Activated T-helper 1 cell treated with anti-CD3 and anti-CD28 coated beads, Interleukin-2, amount 50 U/mL, for 16 hours (primary cell): ENCODE results near the gene DIP2C.

Source experiments
- DNase-seq, 2 donors: peaks; one replicate each; pipeline ENCODE4 v3.0.0-alpha.2; 2020; ENCODE audit warnings: low read depth in 1 of 2, low spot score in 1 of 2

Gene DIP2C

DNA sequence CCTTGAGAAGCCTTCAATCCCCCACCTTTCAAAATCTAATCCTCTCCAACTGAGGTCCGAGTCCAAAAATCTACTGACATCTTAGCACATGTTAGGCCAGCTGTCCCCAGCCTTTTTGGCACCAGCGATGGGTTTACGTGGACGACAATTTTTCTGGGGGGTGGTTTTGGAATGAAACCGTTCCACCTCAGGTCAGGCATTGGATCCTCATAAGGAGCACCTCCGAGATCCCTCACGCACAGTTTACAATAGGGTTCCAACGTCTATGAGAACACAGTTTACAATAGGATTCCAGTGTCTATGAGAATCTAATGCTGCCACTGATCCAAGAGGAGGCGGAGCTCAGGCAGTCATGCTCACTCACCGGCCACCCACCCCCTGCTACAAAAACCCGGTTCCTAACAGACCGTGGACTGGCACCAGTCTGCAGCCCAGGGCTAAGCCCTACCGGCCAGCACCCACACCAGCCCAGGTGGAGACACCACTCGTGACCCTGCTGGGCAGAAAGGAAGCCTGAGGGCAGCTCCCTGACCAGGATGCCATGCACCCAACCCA lies 107.6 kb downstream of the DIP2C start:
- no peak for DNase-seq

DNA sequence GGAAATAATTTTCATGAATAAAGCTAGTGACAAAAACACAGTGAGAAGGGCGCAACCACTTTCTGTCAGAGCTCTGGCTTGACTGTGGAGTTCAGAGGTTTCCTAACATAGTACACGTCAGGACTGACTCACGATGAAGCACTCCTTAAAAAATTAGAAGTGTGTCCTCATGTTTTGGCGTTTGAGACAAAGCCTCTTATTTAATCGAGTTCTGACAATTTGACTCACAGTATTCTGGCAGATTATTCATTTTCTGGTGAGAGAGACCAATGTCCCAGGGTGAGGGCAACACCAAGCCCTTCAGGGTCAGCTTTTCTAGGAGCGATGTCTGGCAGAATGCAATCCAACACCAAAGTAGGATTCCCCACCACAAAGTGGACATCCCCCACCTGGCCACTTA lies 108.7 kb downstream of the DIP2C start:
- DNase-seq = no peak

- DNase-seq = no peak
Measured at GRCh38 chr10:576130-576465, 113.4 kb downstream of the DIP2C start.

GRCh38 chr10:575402-576129 lies 113.9 kb downstream of the DIP2C start:
- DNase-seq = no peak

- DNase-seq = no peak
Measured at GRCh38 chr10:572696-573095, 116.8 kb downstream of the DIP2C start.

DNA sequence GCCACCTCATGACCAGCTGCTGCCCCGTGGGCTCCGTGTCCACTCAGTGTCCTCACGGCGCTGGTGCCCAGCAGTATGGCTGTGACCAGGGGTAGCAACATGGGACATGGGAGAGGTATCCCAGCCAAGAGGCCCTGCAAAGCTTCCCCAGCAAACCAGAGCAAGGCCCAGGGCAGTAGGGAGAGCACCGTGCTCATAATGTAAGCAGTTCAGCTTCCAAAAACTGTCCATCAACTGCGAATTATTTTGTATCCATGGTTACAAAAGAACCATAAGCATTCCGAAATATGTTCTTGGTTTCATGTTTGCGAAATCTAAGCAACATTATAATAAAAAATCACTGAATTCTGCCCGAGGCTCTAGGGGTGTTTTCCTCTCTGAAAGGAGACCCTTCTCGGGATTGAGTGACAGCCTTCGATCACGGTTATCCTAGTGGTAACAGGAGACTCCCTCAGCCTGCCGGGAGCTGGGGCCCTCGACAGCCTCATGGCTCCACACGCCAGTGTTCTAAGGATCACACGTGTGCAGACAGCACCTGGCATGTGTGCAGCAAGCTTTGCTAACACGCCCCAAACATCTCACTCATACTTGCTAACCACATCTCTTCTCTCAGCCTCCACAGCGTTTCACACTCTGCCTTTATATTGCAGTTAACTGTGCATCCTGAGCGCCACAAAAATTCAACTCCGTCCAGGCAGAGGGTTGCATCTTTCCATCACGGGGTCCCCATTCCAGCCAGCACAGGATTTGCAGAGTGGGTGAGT lies 117.6 kb downstream of the DIP2C start:
- no peak for DNase-seq

DNA sequence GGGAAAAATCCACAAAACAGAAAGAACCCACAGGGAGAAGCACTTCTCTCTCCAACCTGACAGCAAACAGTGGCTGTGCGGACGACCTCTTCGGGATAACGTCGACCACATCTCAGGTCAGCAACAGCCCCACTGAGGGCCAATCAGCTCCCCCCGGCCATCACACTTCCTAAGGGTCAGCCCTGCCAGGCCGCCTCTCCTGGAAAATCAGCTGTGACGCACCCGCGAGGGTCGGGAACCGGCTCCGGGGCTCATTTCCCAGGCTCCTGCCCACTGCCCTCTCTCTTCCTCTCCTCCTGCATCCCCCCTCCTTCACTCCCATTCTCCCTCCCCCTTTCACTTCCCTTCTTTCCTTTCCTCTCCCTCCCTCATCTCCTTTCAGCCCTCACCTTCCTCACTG lies 118.3 kb downstream of the DIP2C start:
- no peak for DNase-seq

- no peak for DNase-seq
Measured at GRCh38 chr10:570628-571163, 118.8 kb downstream of the DIP2C start.

- no peak for DNase-seq
Measured at GRCh38 chr10:569961-570627, 119.4 kb downstream of the DIP2C start.

GRCh38 chr10:568848-569247 lies 120.6 kb downstream of the DIP2C start:
- DNase-seq = no peak

GRCh38 chr10:567869-568268 lies 121.6 kb downstream of the DIP2C start:
- no peak for DNase-seq

DNA sequence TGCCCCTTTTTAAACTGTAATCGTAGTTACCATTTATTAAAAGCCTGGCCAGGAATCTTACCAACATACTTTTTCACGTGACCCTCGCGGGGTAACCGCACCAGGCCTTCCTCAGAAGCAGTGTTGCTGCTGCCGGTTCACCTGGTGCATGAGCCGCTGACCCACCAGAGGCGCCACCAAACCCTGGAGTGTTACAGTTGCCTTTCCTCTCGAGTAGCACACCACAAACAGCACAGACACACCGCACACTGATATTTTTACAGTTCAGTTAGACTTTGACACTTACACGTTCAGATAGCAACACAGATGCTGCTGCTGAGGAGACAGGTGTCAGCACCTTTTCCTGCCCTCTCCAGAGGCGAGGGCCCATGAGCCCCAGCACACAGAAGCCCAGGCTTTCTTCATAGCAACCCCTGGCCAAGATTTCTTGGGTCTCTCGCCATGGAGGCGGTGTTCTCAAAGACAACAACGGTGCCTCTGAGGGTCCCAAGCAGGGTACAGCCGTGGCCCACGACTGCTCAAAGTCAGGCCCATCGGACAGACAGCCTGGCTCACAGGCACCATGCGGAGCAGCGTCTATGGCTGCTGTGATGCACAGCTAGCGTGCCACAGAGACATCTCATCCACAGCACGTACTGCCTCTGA lies 123.1 kb downstream of the DIP2C start:
- no peak for DNase-seq

DNA sequence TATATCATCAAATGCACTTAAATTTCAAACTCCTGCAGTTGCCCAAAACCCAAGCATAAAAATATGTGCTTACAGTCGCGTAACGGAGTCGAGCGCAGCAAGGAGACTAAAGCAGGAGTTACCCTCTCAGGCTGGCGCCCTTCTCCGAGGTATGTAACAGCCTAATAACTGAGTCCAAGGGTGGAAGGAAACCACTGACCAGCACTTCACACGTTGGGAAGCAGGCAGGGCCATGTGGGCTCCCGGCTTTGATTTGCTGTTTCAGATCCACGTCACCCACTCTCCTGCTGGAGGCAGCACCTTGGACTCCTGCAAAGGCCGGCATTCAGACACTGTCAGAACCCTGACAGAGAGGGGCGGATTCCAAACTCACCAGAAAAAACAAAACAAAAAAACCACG lies 123.8 kb downstream of the DIP2C start:
- DNase-seq = no peak

DNA sequence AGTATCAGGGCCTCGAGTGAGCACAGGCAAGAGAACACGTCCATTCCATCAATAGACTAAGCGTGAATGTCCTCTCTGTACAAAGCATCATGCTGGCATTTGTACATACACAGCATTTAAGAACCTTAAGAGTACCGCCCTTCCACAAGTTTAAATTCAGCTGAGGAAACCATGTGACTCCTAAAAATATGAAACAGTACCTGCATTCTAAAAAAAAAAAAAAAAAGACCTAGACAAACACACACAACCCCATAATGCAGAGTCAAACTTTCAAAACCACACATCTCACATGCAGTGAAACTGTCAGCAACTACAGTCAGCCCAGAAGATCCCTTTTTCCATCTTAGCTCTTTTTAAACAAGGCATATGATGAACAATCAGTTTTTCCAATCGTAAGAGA lies 124.3 kb downstream of the DIP2C start:
- DNase-seq = no peak

DNA sequence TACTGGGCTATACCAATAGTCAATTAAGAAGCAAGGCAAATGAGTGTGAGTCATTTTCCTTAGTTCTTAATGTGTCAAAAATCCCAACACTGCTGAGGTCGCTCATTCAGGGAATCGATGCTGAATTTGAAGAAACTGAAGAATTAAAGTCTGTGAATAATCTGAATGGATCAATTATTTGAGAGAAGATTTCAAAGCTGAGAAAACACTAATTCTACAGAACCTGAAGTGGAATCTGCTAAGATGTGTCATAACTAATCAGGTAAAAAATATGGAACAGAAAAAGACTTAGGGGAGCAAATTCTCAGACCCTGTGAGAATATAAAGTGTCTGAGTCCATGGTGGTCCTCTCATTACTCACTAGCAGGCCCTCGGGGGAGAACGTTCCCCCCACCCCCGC lies 125.6 kb downstream of the DIP2C start:
- no peak for DNase-seq

- no peak for DNase-seq
Measured at GRCh38 chr10:562142-562541, 127.3 kb downstream of the DIP2C start.

GRCh38 chr10:561721-562120 lies 127.7 kb downstream of the DIP2C start:
- no peak for DNase-seq

GRCh38 chr10:560314-560992 lies 129.0 kb downstream of the DIP2C start:
- no peak for DNase-seq

GRCh38 chr10:559767-560047 lies 129.8 kb downstream of the DIP2C start:
- no peak for DNase-seq

- DNase-seq = no peak
Measured at GRCh38 chr10:558891-559766, 130.3 kb downstream of the DIP2C start.
